ENCODE data around the gene AUTS2. TPM values are rescaled to one million over a fixed set of nuclear protein-coding genes. Genes with fewer than 3 reads are reported as not detected.

AUTS2 gene
- total RNA-seq, 4 donors from 2014 or later: 29.8 to 114 (median 59.4) TPM

- no peaks in the 10 kb centered on the region for H3K27me3 ChIP-seq
- peaks cover 0 to 5% (median 0%) of the 10 kb centered on the region in 4 donors for H3K36me3 ChIP-seq
- in situ Hi-C loops (cut with MboI; ENCODE audit: low pct_ligation_motif_present in 1 of 4, low pct_unique_long_range_greater_than_20kb in 1 of 4, low sequenced_read_pairs in 3 of 4): no loop called here
- H3K27ac ChIP-seq: no peak overlapping the region
- 82 to 93% methylated on average over 3 to 7 of the region's 7 CpGs for WGBS, 2 donors (ENCODE audit: low coverage in 1 of 2)
- no peak overlapping the region for H3K4me3 ChIP-seq
- TF ChIP-seq POLR2A (IDR thresholded peaks at IDR 0.05): no peak
- TF ChIP-seq POLR2AphosphoS5 (IDR thresholded peaks at IDR 0.05): no peak
- TF ChIP-seq EP300 (IDR thresholded peaks at IDR 0.05; ENCODE audit: low read depth): no peak
- no peak for TF ChIP-seq CTCF (IDR thresholded peaks at IDR 0.05)
- H3K9me3 ChIP-seq: peaks cover 0 to 7% of the 10 kb centered on the region in 2 donors
- no peak for DNase-seq
- intact Hi-C loops (cut with DNase I; ENCODE audit: low total_unique reads): no loop called here
- no peaks in the 10 kb centered on the region for H3K4me1 ChIP-seq
Observed at GRCh38 chr7:70607281-70607680, 1009.0 kb downstream of the AUTS2 start.

GRCh38 chr7:70607759-70608158, 1009.5 kb downstream of the AUTS2 start:
- in situ Hi-C loops (cut with MboI; ENCODE audit: low pct_ligation_motif_present in 1 of 4, low pct_unique_long_range_greater_than_20kb in 1 of 4, low sequenced_read_pairs in 3 of 4): no loop called here
- Histone ChIP-seq H3K27ac (no peak overlapping the region), H3K36me3 (peaks cover 0 to 5% (median 0%) of the 10 kb centered on the region in 4 donors), H3K27me3 (no peaks in the 10 kb centered on the region), H3K4me3 (no peak overlapping the region), H3K9me3 (peaks cover 0 to 7% of the 10 kb centered on the region in 2 donors), H3K4me1 (no peaks in the 10 kb centered on the region)
- no peak for DNase-seq
- 95 to 100% methylated on average over 1 of the region's 1 CpG for WGBS, 2 donors (ENCODE audit: low coverage in 1 of 2)
- intact Hi-C loops (cut with DNase I; ENCODE audit: low total_unique reads): no loop called here
- TF ChIP-seq POLR2A (IDR thresholded peaks at IDR 0.05) (no peak), POLR2AphosphoS5 (IDR thresholded peaks at IDR 0.05) (no peak), CTCF (IDR thresholded peaks at IDR 0.05) (no peak), EP300 (IDR thresholded peaks at IDR 0.05; ENCODE audit: low read depth) (no peak)

GRCh38 chr7:70608229-70608628, 1010.0 kb downstream of the AUTS2 start:
- Histone ChIP-seq H3K4me1 (no peaks in the 10 kb centered on the region), H3K27me3 (no peaks in the 10 kb centered on the region), H3K4me3 (no peak overlapping the region), H3K36me3 (peaks cover 0 to 5% (median 0%) of the 10 kb centered on the region in 4 donors), H3K9me3 (peaks cover 0 to 7% of the 10 kb centered on the region in 2 donors), H3K27ac (no peak overlapping the region)
- in situ Hi-C loops (cut with MboI; ENCODE audit: low pct_ligation_motif_present in 1 of 4, low pct_unique_long_range_greater_than_20kb in 1 of 4, low sequenced_read_pairs in 3 of 4): no loop called here
- intact Hi-C loops (cut with DNase I; ENCODE audit: low total_unique reads): no loop called here
- 83 to 94% methylated on average over 3 of the region's 3 CpGs for WGBS, 2 donors (ENCODE audit: low coverage in 1 of 2)
- TF ChIP-seq POLR2A (IDR thresholded peaks at IDR 0.05): no peak
- no peak for TF ChIP-seq EP300 (IDR thresholded peaks at IDR 0.05; ENCODE audit: low read depth)
- TF ChIP-seq POLR2AphosphoS5 (IDR thresholded peaks at IDR 0.05): no peak
- no peak for TF ChIP-seq CTCF (IDR thresholded peaks at IDR 0.05)
- no peak for DNase-seq

GRCh38 chr7:70612811-70613210, 1014.5 kb downstream of the AUTS2 start:
- no peaks in the 10 kb centered on the region for H3K36me3 ChIP-seq
- H3K27ac ChIP-seq: no peak overlapping the region
- 89 to 96% methylated on average over 5 of the region's 5 CpGs for WGBS, 2 donors (ENCODE audit: low coverage in 1 of 2)
- in situ Hi-C loops (cut with MboI; ENCODE audit: low pct_ligation_motif_present in 1 of 4, low pct_unique_long_range_greater_than_20kb in 1 of 4, low sequenced_read_pairs in 3 of 4): no loop called here
- no peak for TF ChIP-seq EP300 (IDR thresholded peaks at IDR 0.05; ENCODE audit: low read depth)
- no peak for TF ChIP-seq POLR2AphosphoS5 (IDR thresholded peaks at IDR 0.05)
- no peak for TF ChIP-seq CTCF (IDR thresholded peaks at IDR 0.05)
- TF ChIP-seq POLR2A (IDR thresholded peaks at IDR 0.05): no peak
- peaks cover 0 to 8% (median 0%) of the 10 kb centered on the region in 4 donors for H3K4me1 ChIP-seq
- no peaks in the 10 kb centered on the region for H3K27me3 ChIP-seq
- DNase-seq: no peak
- H3K9me3 ChIP-seq: no peaks in the 10 kb centered on the region
- no peak overlapping the region for H3K4me3 ChIP-seq
- intact Hi-C loops (cut with DNase I; ENCODE audit: low total_unique reads): no loop called here
